ENCODE measurements around the gene HOXA9. TPM values are rescaled to one million over a fixed set of nuclear protein-coding genes. Genes with fewer than 3 reads are reported as not detected.

Gene HOXA9
- total RNA-seq, 1 donor from 2014 or later: not detected

GRCh38 chr7:27147199-27148030 is 17.9 kb downstream of the HOXA9 start, which contains the start of gene HOXA6:
TSS of gene HOXA6 (minus strand) at chr7:27147774. CDS start at chr7:27147749, 25 bp downstream.
- peaks cover 86% of the 10 kb centered on the region for H3K27me3 ChIP-seq (ENCODE audit: control insufficient read depth, insufficient read depth, low read length)
- no peak within 1 kb of the TSS for H3K4me3 ChIP-seq (ENCODE audit: low read depth, low read length)
- DNase-seq (ENCODE audit: low read depth) (no peak), FAIRE-seq (no peak)
- no peaks in the 10 kb centered on the region for H3K36me3 ChIP-seq (ENCODE audit: control insufficient read depth, insufficient read depth, low read length)
- no peak for TF ChIP-seq CTCF (IDR thresholded peaks at IDR 0.05; ENCODE audit: insufficient read depth, low read length, severe bottlenecking)

GRCh38 chr7:27146491-27147198 is 18.7 kb downstream of the HOXA9 start:
- FAIRE-seq: no peak
- Histone ChIP-seq H3K4me3 (ENCODE audit: low read depth, low read length) (no peak overlapping the region), H3K36me3 (ENCODE audit: control insufficient read depth, insufficient read depth, low read length) (no peaks in the 10 kb centered on the region), H3K27me3 (ENCODE audit: control insufficient read depth, insufficient read depth, low read length) (peaks cover 86% of the 10 kb centered on the region)
- no peak for DNase-seq (ENCODE audit: low read depth)
- TF ChIP-seq CTCF (IDR thresholded peaks at IDR 0.05; ENCODE audit: insufficient read depth, low read length, severe bottlenecking): no peak

GRCh38 chr7:27145914-27146412 is 19.4 kb downstream of the HOXA9 start:
- H3K4me3 ChIP-seq (ENCODE audit: low read depth, low read length): no peak overlapping the region
- H3K36me3 ChIP-seq (ENCODE audit: control insufficient read depth, insufficient read depth, low read length): no peaks in the 10 kb centered on the region
- peak; percentile 13 for FAIRE-seq
- H3K27me3 ChIP-seq (ENCODE audit: control insufficient read depth, insufficient read depth, low read length): peaks cover 86% of the 10 kb centered on the region
- TF ChIP-seq CTCF (IDR thresholded peaks at IDR 0.05; ENCODE audit: insufficient read depth, low read length, severe bottlenecking): no peak
- DNase-seq (ENCODE audit: low read depth): no peak

- no peak overlapping the region for H3K4me3 ChIP-seq (ENCODE audit: low read depth, low read length)
- FAIRE-seq (no peak), DNase-seq (ENCODE audit: low read depth) (no peak)
- H3K36me3 ChIP-seq (ENCODE audit: control insufficient read depth, insufficient read depth, low read length): no peaks in the 10 kb centered on the region
- peaks cover 87% of the 10 kb centered on the region for H3K27me3 ChIP-seq (ENCODE audit: control insufficient read depth, insufficient read depth, low read length)
- no peak for TF ChIP-seq CTCF (IDR thresholded peaks at IDR 0.05; ENCODE audit: insufficient read depth, low read length, severe bottlenecking)
Observed at GRCh38 chr7:27145165-27145913, 20.0 kb downstream of the HOXA9 start.

GRCh38 chr7:27144781-27145164 is 20.6 kb downstream of the HOXA9 start:
- TF ChIP-seq CTCF (IDR thresholded peaks at IDR 0.05; ENCODE audit: insufficient read depth, low read length, severe bottlenecking): no peak
- peaks cover 88% of the 10 kb centered on the region for H3K27me3 ChIP-seq (ENCODE audit: control insufficient read depth, insufficient read depth, low read length)
- no peak overlapping the region for H3K4me3 ChIP-seq (ENCODE audit: low read depth, low read length)
- H3K36me3 ChIP-seq (ENCODE audit: control insufficient read depth, insufficient read depth, low read length): no peaks in the 10 kb centered on the region
- FAIRE-seq (no peak), DNase-seq (ENCODE audit: low read depth) (no peak)

Measured in bronchial epithelial cell (primary cell).